Measurements from ENCODE around the gene DRG2.

DRG2 gene

GRCh38 chr17:18056214-18056613 lies 31.5 kb upstream of the DRG2 start:
- no peak for DNase-seq (ENCODE audit: low spot score)
- Histone ChIP-seq H3K79me1 (ENCODE audit: low read depth, low read length) (no peaks in the 10 kb centered on the region), H2BK12ac (ENCODE audit: low read length) (no peak overlapping the region), H3K4me3 (ENCODE audit: low read length in 2 of 2) (no peak overlapping the region), H2AFZ (ENCODE audit: low read length) (no peak overlapping the region), H3K27ac (replicated peaks; ENCODE audit: low read length) (no peak overlapping the region), H2AK5ac (ENCODE audit: low read depth, low read length) (no peak overlapping the region), H3K36me3 (replicated peaks in 1 of 2; ENCODE audit: control insufficient read depth in 2 of 2, insufficient read depth in 2 of 2, low read length in 2 of 2) (peaks cover 15 to 61% of the 10 kb centered on the region in 2 donors), H3K4me2 (ENCODE audit: insufficient read depth, low read length, poor library complexity, severe bottlenecking) (no peak overlapping the region), H3K4me1 (ENCODE audit: control insufficient read depth in 2 of 2, insufficient read depth in 1 of 2, low read depth in 1 of 2, low read length in 2 of 2) (no peaks in the 10 kb centered on the region), H4K8ac (ENCODE audit: low read depth, low read length) (no peak overlapping the region), H3K9ac (ENCODE audit: low read depth, low read length, poor library complexity) (no peak overlapping the region), H3K27me3 (ENCODE audit: control insufficient read depth in 3 of 3, insufficient read depth in 3 of 3, low read depth in 1 of 3, low read length in 3 of 3) (no peaks in the 10 kb centered on the region), H3K9me3 (replicated peaks in 1 of 2; ENCODE audit: control insufficient read depth in 2 of 2, insufficient read depth in 1 of 2, low read depth in 1 of 2, low read length in 2 of 2) (no peaks in the 10 kb centered on the region), H3K23ac (ENCODE audit: low read depth, low read length, poor library complexity) (no peak overlapping the region), H3K18ac (ENCODE audit: low read length) (no peak overlapping the region), H4K91ac (ENCODE audit: low read depth, low read length, poor library complexity) (no peak overlapping the region), H2BK5ac (ENCODE audit: low read length) (no peak overlapping the region), H2BK120ac (ENCODE audit: low read depth, low read length) (no peak overlapping the region), H3K4ac (ENCODE audit: low read length) (no peak overlapping the region), H2BK15ac (ENCODE audit: low read length) (no peak overlapping the region), H3K14ac (ENCODE audit: low read length) (no peak overlapping the region)
- no CpG with 5 or more reads among the region's 3 CpGs for WGBS, 2 donors (ENCODE audit: extremely low coverage in 2 of 2, insufficient read length in 2 of 2, insufficient replicate concordance in 1 of 2)

- Histone ChIP-seq H4K91ac (ENCODE audit: low read depth, low read length, poor library complexity) (no peak overlapping the region), H2BK5ac (ENCODE audit: low read length) (no peak overlapping the region), H3K27ac (replicated peaks; ENCODE audit: low read length) (no peak overlapping the region), H2BK15ac (ENCODE audit: low read length) (no peak overlapping the region), H3K36me3 (replicated peaks in 1 of 2; ENCODE audit: control insufficient read depth in 2 of 2, insufficient read depth in 2 of 2, low read length in 2 of 2) (peaks cover 20 to 63% of the 10 kb centered on the region in 2 donors), H3K4me3 (ENCODE audit: low read length in 2 of 2) (no peak overlapping the region), H3K79me1 (ENCODE audit: low read depth, low read length) (no peaks in the 10 kb centered on the region), H3K14ac (ENCODE audit: low read length) (no peak overlapping the region), H4K8ac (ENCODE audit: low read depth, low read length) (no peak overlapping the region), H3K9me3 (replicated peaks in 1 of 2; ENCODE audit: control insufficient read depth in 2 of 2, insufficient read depth in 1 of 2, low read depth in 1 of 2, low read length in 2 of 2) (no peaks in the 10 kb centered on the region), H2AFZ (ENCODE audit: low read length) (no peak overlapping the region), H3K23ac (ENCODE audit: low read depth, low read length, poor library complexity) (no peak overlapping the region), H3K9ac (ENCODE audit: low read depth, low read length, poor library complexity) (no peak overlapping the region), H3K4me1 (ENCODE audit: control insufficient read depth in 2 of 2, insufficient read depth in 1 of 2, low read depth in 1 of 2, low read length in 2 of 2) (no peaks in the 10 kb centered on the region), H2BK12ac (ENCODE audit: low read length) (no peak overlapping the region), H3K4me2 (ENCODE audit: insufficient read depth, low read length, poor library complexity, severe bottlenecking) (no peak overlapping the region), H3K4ac (ENCODE audit: low read length) (no peak overlapping the region), H2AK5ac (ENCODE audit: low read depth, low read length) (no peak overlapping the region), H3K27me3 (ENCODE audit: control insufficient read depth in 3 of 3, insufficient read depth in 3 of 3, low read depth in 1 of 3, low read length in 3 of 3) (no peaks in the 10 kb centered on the region), H2BK120ac (ENCODE audit: low read depth, low read length) (no peak overlapping the region), H3K18ac (ENCODE audit: low read length) (no peak overlapping the region)
- WGBS, 2 donors (ENCODE audit: extremely low coverage in 2 of 2, insufficient read length in 2 of 2, insufficient replicate concordance in 1 of 2), result no CpG with 5 or more reads among the region's 5 CpGs
- no peak for DNase-seq (ENCODE audit: low spot score)
These were observed 28.5 kb upstream of the DRG2 start for GRCh38 chr17:18059283-18059682.

GRCh38 chr17:18064053-18064452 lies 23.7 kb upstream of the DRG2 start:
- no peak overlapping the region for H3K27ac ChIP-seq (replicated peaks; ENCODE audit: low read length)
- H3K4me3 ChIP-seq (ENCODE audit: low read length in 2 of 2), result no peak overlapping the region
- no CpG with 5 or more reads among the region's 2 CpGs for WGBS, 2 donors (ENCODE audit: extremely low coverage in 2 of 2, insufficient read length in 2 of 2, insufficient replicate concordance in 1 of 2)
- no peaks in the 10 kb centered on the region for H3K27me3 ChIP-seq (ENCODE audit: control insufficient read depth in 3 of 3, insufficient read depth in 3 of 3, low read depth in 1 of 3, low read length in 3 of 3)
- no peak overlapping the region for H3K4me2 ChIP-seq (ENCODE audit: insufficient read depth, low read length, poor library complexity, severe bottlenecking)
- H3K9me3 ChIP-seq (replicated peaks in 1 of 2; ENCODE audit: control insufficient read depth in 2 of 2, insufficient read depth in 1 of 2, low read depth in 1 of 2, low read length in 2 of 2), result no peaks in the 10 kb centered on the region
- H3K23ac ChIP-seq (ENCODE audit: low read depth, low read length, poor library complexity), result no peak overlapping the region
- no peak overlapping the region for H3K18ac ChIP-seq (ENCODE audit: low read length)
- no peak overlapping the region for H2BK15ac ChIP-seq (ENCODE audit: low read length)
- no peak overlapping the region for H4K91ac ChIP-seq (ENCODE audit: low read depth, low read length, poor library complexity)
- no peak overlapping the region for H3K9ac ChIP-seq (ENCODE audit: low read depth, low read length, poor library complexity)
- H2AK5ac ChIP-seq (ENCODE audit: low read depth, low read length), result no peak overlapping the region
- no peak for DNase-seq (ENCODE audit: low spot score)
- no peak overlapping the region for H3K4ac ChIP-seq (ENCODE audit: low read length)
- peaks cover 15 to 59% of the 10 kb centered on the region in 2 donors for H3K36me3 ChIP-seq (replicated peaks in 1 of 2; ENCODE audit: control insufficient read depth in 2 of 2, insufficient read depth in 2 of 2, low read length in 2 of 2)
- no peak overlapping the region for H2BK120ac ChIP-seq (ENCODE audit: low read depth, low read length)
- no peak overlapping the region for H2BK12ac ChIP-seq (ENCODE audit: low read length)
- no peaks in the 10 kb centered on the region for H3K79me1 ChIP-seq (ENCODE audit: low read depth, low read length)
- H2AFZ ChIP-seq (ENCODE audit: low read length), result no peak overlapping the region
- no peak overlapping the region for H2BK5ac ChIP-seq (ENCODE audit: low read length)
- no peak overlapping the region for H3K14ac ChIP-seq (ENCODE audit: low read length)
- H4K8ac ChIP-seq (ENCODE audit: low read depth, low read length), result no peak overlapping the region
- no peaks in the 10 kb centered on the region for H3K4me1 ChIP-seq (ENCODE audit: control insufficient read depth in 2 of 2, insufficient read depth in 1 of 2, low read depth in 1 of 2, low read length in 2 of 2)

GRCh38 chr17:18065546-18065945 lies 22.2 kb upstream of the DRG2 start:
- Histone ChIP-seq H3K9ac (ENCODE audit: low read depth, low read length, poor library complexity) (no peak overlapping the region), H3K79me1 (ENCODE audit: low read depth, low read length) (no peaks in the 10 kb centered on the region), H2BK120ac (ENCODE audit: low read depth, low read length) (no peak overlapping the region), H2BK12ac (ENCODE audit: low read length) (no peak overlapping the region), H2BK5ac (ENCODE audit: low read length) (no peak overlapping the region), H2AK5ac (ENCODE audit: low read depth, low read length) (no peak overlapping the region), H2AFZ (ENCODE audit: low read length) (no peak overlapping the region), H3K9me3 (replicated peaks in 1 of 2; ENCODE audit: control insufficient read depth in 2 of 2, insufficient read depth in 1 of 2, low read depth in 1 of 2, low read length in 2 of 2) (no peaks in the 10 kb centered on the region), H3K4me3 (ENCODE audit: low read length in 2 of 2) (no peak overlapping the region), H3K23ac (ENCODE audit: low read depth, low read length, poor library complexity) (no peak overlapping the region), H3K14ac (ENCODE audit: low read length) (no peak overlapping the region), H3K4me1 (ENCODE audit: control insufficient read depth in 2 of 2, insufficient read depth in 1 of 2, low read depth in 1 of 2, low read length in 2 of 2) (no peaks in the 10 kb centered on the region), H3K4me2 (ENCODE audit: insufficient read depth, low read length, poor library complexity, severe bottlenecking) (no peak overlapping the region), H3K27ac (replicated peaks; ENCODE audit: low read length) (no peak overlapping the region), H3K4ac (ENCODE audit: low read length) (no peak overlapping the region), H4K91ac (ENCODE audit: low read depth, low read length, poor library complexity) (no peak overlapping the region), H3K36me3 (replicated peaks in 1 of 2; ENCODE audit: control insufficient read depth in 2 of 2, insufficient read depth in 2 of 2, low read length in 2 of 2) (peaks cover 12 to 49% of the 10 kb centered on the region in 2 donors), H4K8ac (ENCODE audit: low read depth, low read length) (no peak overlapping the region), H2BK15ac (ENCODE audit: low read length) (no peak overlapping the region), H3K27me3 (ENCODE audit: control insufficient read depth in 3 of 3, insufficient read depth in 3 of 3, low read depth in 1 of 3, low read length in 3 of 3) (no peaks in the 10 kb centered on the region), H3K18ac (ENCODE audit: low read length) (no peak overlapping the region)
- WGBS, 2 donors (ENCODE audit: extremely low coverage in 2 of 2, insufficient read length in 2 of 2, insufficient replicate concordance in 1 of 2), result no CpG with 5 or more reads among the region's 11 CpGs
- DNase-seq (ENCODE audit: low spot score), result no peak

All from neuronal stem cell (in vitro differentiated cells).